OCI-LY7 (cell line): ENCODE results near the gene PWP2. TPM values are rescaled to one million over a fixed set of nuclear protein-coding genes. Genes with fewer than 3 reads are reported as not detected.

Experiments
- BruUV-seq: library from RNA; stranded (reverse); fragments of 400-500 nt; replicated peaks from 2 replicates; lab custom pipeline; 2021; lab: Mats Ljungman, UMichigan
- CTCF ChIA-PET: fragments of 300-600 bp; sonication (Branson Sonifier 250); formaldehyde crosslinking; loops from one replicate; lab custom pipeline; 2022; ENCODE audit warnings: antibody characterized with exemption; ENCODE audit not compliant: unreplicated experiment; lab: Charles Lee
- POLR2A ChIA-PET: fragments of 300-600 bp; sonication (Branson Sonifier 250); formaldehyde crosslinking; loops from one replicate; lab custom pipeline; 2022; ENCODE audit warnings: antibody characterized with exemption; lab: Charles Lee
- DNase-seq: peaks from one replicate; pipeline ENCODE4 v3.0.0-alpha.2; 2015; ENCODE audit warnings: low spot score
- H2AFZ ChIP-seq: fragments of 200-600 bp; sonication (generic), shearing (Covaris generic); 2 replicates; pipeline ENCODE4 v1.6.1; 2014; ENCODE audit warnings: mild to moderate bottlenecking, antibody characterized with exemption, low read length, moderate library complexity
- H3K27ac ChIP-seq: fragments of 200-600 bp; sonication (generic); 2 replicates; pipeline ENCODE4 v1.5.1; 2014; ENCODE audit warnings: mixed run types, low read depth, mild to moderate bottlenecking, moderate library complexity, low read length, inconsistent platforms; ENCODE audit not compliant: poor library complexity, severe bottlenecking
- H3K36me3 ChIP-seq: fragments of 200-600 bp; sonication (generic); 2 replicates; pipeline ENCODE4 v1.6.1; 2014; ENCODE audit warnings: mild to moderate bottlenecking, antibody characterized with exemption, low read length, moderate library complexity, mixed read lengths; ENCODE audit not compliant: insufficient read depth
- H3K4me1 ChIP-seq: fragments of 200-600 bp; sonication (generic); 2 replicates; pipeline ENCODE4 v1.5.1; 2014; ENCODE audit warnings: mild to moderate bottlenecking, low read length; ENCODE audit not compliant: insufficient read depth, poor library complexity, severe bottlenecking
- H3K4me2 ChIP-seq: fragments of 200-600 bp; sonication (generic); 2 replicates; pipeline ENCODE4 v1.6.1; 2014; ENCODE audit warnings: mild to moderate bottlenecking, low read length
- H3K4me3 ChIP-seq: fragments of 200-600 bp; sonication (generic); 2 replicates; pipeline ENCODE4 v1.5.1; 2014; ENCODE audit warnings: mild to moderate bottlenecking, low read depth, low read length; ENCODE audit not compliant: poor library complexity, severe bottlenecking
- H3K79me2 ChIP-seq: fragments of 200-600 bp; sonication (generic); 2 replicates; pipeline ENCODE4 v1.6.1; 2016; ENCODE audit warnings: low read depth, mild to moderate bottlenecking, low read length, moderate library complexity, mixed read lengths; ENCODE audit not compliant: insufficient read depth
- H3K9me2 ChIP-seq: fragments of 200-600 bp; sonication (generic); 2 replicates; pipeline ENCODE4 v1.6.1; 2016; ENCODE audit warnings: mild to moderate bottlenecking, low read length, mixed read lengths; ENCODE audit not compliant: insufficient read depth
- H3K9me3 ChIP-seq: fragments of 200-600 bp; sonication (generic); 2 replicates; pipeline ENCODE4 v1.6.1; 2014; ENCODE audit warnings: mild to moderate bottlenecking, mixed run types, low read length, mixed read lengths
- H4K20me1 ChIP-seq: fragments of 200-600 bp; sonication (generic); 2 replicates; pipeline ENCODE4 v1.6.1; 2014; ENCODE audit warnings: mild to moderate bottlenecking, antibody characterized with exemption, low read length, moderate library complexity, mixed read lengths; ENCODE audit not compliant: insufficient read depth
- CTCF ChIP-seq: fragments of 200-600 bp; sonication (generic); conservative IDR thresholded peaks from 2 replicates; pipeline ENCODE4 v1.5.1; 2014; ENCODE audit warnings: mild to moderate bottlenecking, antibody characterized with exemption, low read length, moderate library complexity, mixed read lengths
- EZH2phosphoT487 ChIP-seq: fragments of 200-600 bp; sonication (generic); IDR thresholded peaks from 2 replicates; pipeline ENCODE4 v1.6.1; 2018; ENCODE audit warnings: low read depth, borderline replicate concordance, mild to moderate bottlenecking, mixed run types, antibody characterized with exemption, low read length, moderate library complexity, mixed read lengths
- intact Hi-C: fragments of 100-400 bp; cut with micrococcal nuclease; formaldehyde crosslinking; loops from one replicate; pipeline ENCODE4 v1.10.0; 2022; ENCODE audit not compliant: unreplicated experiment
- total RNA-seq, 2 experiments: library from RNA; depleted of rRNA in 1 of 2; stranded (reverse); fragments of >200 nt in 1 of 2; shearing (Covaris generic) in 1 of 2; gene quantifications; 2 replicates each; pipeline ENCODE4 v1.2.3, GENCODE V29; 2014 to 2022

The PWP2 gene
- total RNA-seq, 2 experiments from 2014 or later: 8.2 to 11.5 TPM

- TF ChIP-seq EZH2phosphoT487 (no peak), CTCF (no peak)
- ChIA-PET POLR2A (no interaction called here), CTCF (no interaction called here)
- DNase-seq: no peak
- H3K4me1 ChIP-seq: no peaks in the 10 kb centered on the region
- peaks cover 81% of the 10 kb centered on the region for H3K36me3 ChIP-seq
- no peak overlapping the region for H3K4me3 ChIP-seq
- no peaks in the 10 kb centered on the region for H3K9me3 ChIP-seq
- no TSS peak for BruUV-seq
- no peak overlapping the region for H2AFZ ChIP-seq
- no peak overlapping the region for H3K4me2 ChIP-seq
- no peaks in the 10 kb centered on the region for H3K9me2 ChIP-seq
- intact Hi-C loops: no loop called here
- H3K79me2 ChIP-seq: no peaks in the 10 kb centered on the region
- H3K27ac ChIP-seq: no peak overlapping the region
- no peaks in the 10 kb centered on the region for H4K20me1 ChIP-seq
Observed at GRCh38 chr21:44063151-44063912, 43.9 kb upstream of the PWP2 start.

GRCh38 chr21:44064852-44065403 is 42.3 kb upstream of the PWP2 start:
- Histone ChIP-seq H3K4me2 (no peak overlapping the region), H3K36me3 (peaks cover 83% of the 10 kb centered on the region), H3K4me1 (no peaks in the 10 kb centered on the region), H2AFZ (no peak overlapping the region), H4K20me1 (no peaks in the 10 kb centered on the region), H3K79me2 (no peaks in the 10 kb centered on the region), H3K9me3 (no peaks in the 10 kb centered on the region), H3K4me3 (no peak overlapping the region), H3K9me2 (no peaks in the 10 kb centered on the region), H3K27ac (no peak overlapping the region)
- TF ChIP-seq EZH2phosphoT487 (no peak), CTCF (no peak)
- no peak for DNase-seq
- BruUV-seq: no TSS peak
- CTCF ChIA-PET: no interaction called here
- intact Hi-C loops: no loop called here
- POLR2A ChIA-PET: no interaction called here

GRCh38 chr21:44065428-44065827 is 41.8 kb upstream of the PWP2 start:
- no peak for DNase-seq

More at GRCh38 chr21:44065428-44065827, 41.8 kb upstream of the PWP2 start:
- H3K9me3 ChIP-seq: no peaks in the 10 kb centered on the region
- no peak overlapping the region for H2AFZ ChIP-seq
- ChIA-PET CTCF (no interaction called here), POLR2A (no interaction called here)
- H3K27ac ChIP-seq: no peak overlapping the region
- no peaks in the 10 kb centered on the region for H3K9me2 ChIP-seq
- peaks cover 79% of the 10 kb centered on the region for H3K36me3 ChIP-seq
- no peak overlapping the region for H3K4me3 ChIP-seq
- BruUV-seq: no TSS peak
- no peaks in the 10 kb centered on the region for H4K20me1 ChIP-seq
- intact Hi-C loops: no loop called here
- no peak overlapping the region for H3K4me2 ChIP-seq
- no peaks in the 10 kb centered on the region for H3K79me2 ChIP-seq
- TF ChIP-seq EZH2phosphoT487 (no peak), CTCF (no peak)
- H3K4me1 ChIP-seq: no peaks in the 10 kb centered on the region
